MCF 10A (cell line): Measurements from ENCODE around the gene CHN1. TPM values are rescaled to one million over a fixed set of nuclear protein-coding genes. Genes with fewer than 3 reads are reported as not detected.

ENCODE experiments used
- BruUV-seq: library from RNA; stranded (reverse); fragments of 400-500 nt; replicated peaks from 2 replicates; lab custom pipeline; 2021; lab: Mats Ljungman, UMichigan
- CTCF ChIA-PET: fragments of 300-600 bp; sonication (Branson Sonifier 250); formaldehyde crosslinking; extraction: SDS; loops from one replicate; lab custom pipeline; 2021; ENCODE audit warnings: antibody characterized with exemption, inconsistent platforms; lab: Yijun Ruan, JAX
- POLR2A ChIA-PET: fragments of 300-600, 350-650 bp; sonication (Branson Sonifier 250); formaldehyde crosslinking; extraction: SDS; loops from one replicate; lab custom pipeline; 2020; ENCODE audit warnings: antibody characterized with exemption, inconsistent platforms; lab: Yijun Ruan, JAX
- DNase-seq: peaks from one replicate; pipeline ENCODE4 v3.0.0-alpha.2; 2018; ENCODE audit not compliant: unreplicated experiment
- H3K27ac Mint-ChIP-seq: one replicate; pipeline ENCODE4 v1.8.0; 2022; ENCODE audit warnings: mild to moderate bottlenecking, low read depth, mixed read lengths; ENCODE audit not compliant: unreplicated experiment
- H3K27me3 Mint-ChIP-seq: one replicate; pipeline ENCODE4 v1.8.0; 2022; ENCODE audit warnings: mixed read lengths; ENCODE audit not compliant: insufficient read depth, unreplicated experiment
- H3K36me3 Mint-ChIP-seq: one replicate; pipeline ENCODE4 v1.8.0; 2022; ENCODE audit warnings: mild to moderate bottlenecking, moderate library complexity, mixed read lengths; ENCODE audit not compliant: insufficient read depth, unreplicated experiment
- H3K4me1 Mint-ChIP-seq: one replicate; pipeline ENCODE4 v1.8.0; 2022; ENCODE audit warnings: mixed read lengths; ENCODE audit not compliant: insufficient read depth, unreplicated experiment
- H3K4me3 Mint-ChIP-seq: one replicate; pipeline ENCODE4 v1.8.0; 2022; ENCODE audit warnings: mild to moderate bottlenecking, moderate library complexity, mixed read lengths; ENCODE audit not compliant: unreplicated experiment
- H3K9me3 Mint-ChIP-seq: one replicate; pipeline ENCODE4 v1.8.0; 2022; ENCODE audit warnings: mixed read lengths; ENCODE audit not compliant: unreplicated experiment
- CTCF ChIP-seq: fragments of 200-600 bp; IDR thresholded peaks from one replicate; pipeline ENCODE4 v1.8.0; 2022; ENCODE audit warnings: antibody characterized with exemption, mild to moderate bottlenecking; ENCODE audit not compliant: unreplicated experiment
- intact Hi-C: fragments of 100-400 bp; cut with micrococcal nuclease; formaldehyde crosslinking; loops from 2 replicates; pipeline ENCODE4 v1.14.1; 2022
- total RNA-seq: library from RNA; stranded (reverse); gene quantifications from 2 replicates; pipeline ENCODE4 v1.2.3, GENCODE V29; 2022

Gene CHN1
- total RNA-seq, 1 experiment from 2014 or later: 6.0 TPM

- ChIA-PET CTCF (interaction anchor here (0.7 kb wide), 1 partner anchor 435 kb away, joined by 8 read pairs; no protein-coding TSS in a partner anchor), POLR2A (interaction anchor here (1.9 kb wide), 1 partner anchor 51 kb away, joined by 4 read pairs; no protein-coding TSS in a partner anchor)
- Mint-ChIP-seq H3K4me3 (no peak overlapping the region), H3K27ac (no peak overlapping the region), H3K27me3 (no peaks in the 10 kb centered on the region), H3K4me1 (peaks cover 4% of the 10 kb centered on the region), H3K36me3 (no peaks in the 10 kb centered on the region), H3K9me3 (no peaks in the 10 kb centered on the region)
- BruUV-seq: no TSS peak
- no peak for DNase-seq
- intact Hi-C loops: no loop called here
- no peak for TF ChIP-seq CTCF
These were observed 107.9 kb downstream of the CHN1 start for GRCh38 chr2:174897286-174897685.

- ChIA-PET POLR2A (interaction anchor here (0.9 kb wide), 1 partner anchor 47 kb away, joined by 3 read pairs; no protein-coding TSS in a partner anchor), CTCF (interaction anchor here (1.0 kb wide), 1 partner anchor 122 kb away, joined by 3 read pairs; no protein-coding TSS in a partner anchor)
- Mint-ChIP-seq H3K27ac (no peak overlapping the region), H3K36me3 (no peaks in the 10 kb centered on the region), H3K4me1 (peaks cover 5% of the 10 kb centered on the region), H3K4me3 (no peak overlapping the region), H3K27me3 (no peaks in the 10 kb centered on the region), H3K9me3 (no peaks in the 10 kb centered on the region)
- no peak for TF ChIP-seq CTCF
- no peak for DNase-seq
- no TSS peak for BruUV-seq
- intact Hi-C loops: no loop called here
These were observed 112.2 kb downstream of the CHN1 start for GRCh38 chr2:174893018-174893417.

- H3K4me1 Mint-ChIP-seq: peaks cover 5% of the 10 kb centered on the region
- peak overlapping the region; percentile 47 for H3K27ac Mint-ChIP-seq
- H3K27me3 Mint-ChIP-seq: no peaks in the 10 kb centered on the region
- ChIA-PET CTCF (no interaction called here), POLR2A (interaction anchor here (0.9 kb wide), 1 partner anchor 46 kb away, joined by 3 read pairs; no protein-coding TSS in a partner anchor)
- no peak for TF ChIP-seq CTCF
- intact Hi-C loops: no loop called here
- DNase-seq: peak; percentile 11
- no peaks in the 10 kb centered on the region for H3K36me3 Mint-ChIP-seq
- no TSS peak for BruUV-seq
- H3K9me3 Mint-ChIP-seq: no peaks in the 10 kb centered on the region
- H3K4me3 Mint-ChIP-seq: no peak overlapping the region
These were observed 112.6 kb downstream of the CHN1 start for GRCh38 chr2:174892546-174892945.

- no peak for TF ChIP-seq CTCF
- Mint-ChIP-seq H3K4me3 (no peak overlapping the region), H3K9me3 (no peaks in the 10 kb centered on the region), H3K27me3 (no peaks in the 10 kb centered on the region), H3K36me3 (no peaks in the 10 kb centered on the region), H3K4me1 (peaks cover 5% of the 10 kb centered on the region), H3K27ac (no peak overlapping the region)
- CTCF ChIA-PET: interaction anchor here (0.8 to 2.0 kb wide), 4 partner anchors 9 to 117 kb away, joined by 3 to 5 read pairs (median 4); no protein-coding TSS in a partner anchor
- intact Hi-C loops: no loop called here
- no TSS peak for BruUV-seq
- POLR2A ChIA-PET: no interaction called here
- DNase-seq: no peak
These were observed 116.4 kb downstream of the CHN1 start for GRCh38 chr2:174888646-174889271.
